ENCODE measurements around the gene FYCO1. TPM values are rescaled to one million over a fixed set of nuclear protein-coding genes. Genes with fewer than 3 reads are reported as not detected.
"Not testable (repeated sequence)": the region's sequence is repeated elsewhere in the genome, so short reads cannot be mapped to it uniquely, and the experiment has no call there.

FYCO1 gene
- total RNA-seq (100 to 1,000 TPM in 8 of 10 donors, 10 to 100 TPM in 2; 82.3 to 216 (median 156) TPM), polyA plus RNA-seq (10 to 100 TPM in 1 of 2 donors, 1 to 10 TPM in 1; 8.8 to 59.6 TPM)
- long read RNA-seq, donor 1, partial matches to known transcripts: 11 of 79 reads
- long read RNA-seq, donor 1, other reads (novel, unspliced or antisense): 68 of 79 reads
- long read RNA-seq, donor 2, full-length matches to known transcripts: 5 of 198 reads
- long read RNA-seq, donor 2, partial matches to known transcripts: 22 of 198 reads
- long read RNA-seq, donor 2, other reads (novel, unspliced or antisense): 171 of 198 reads
- long read RNA-seq, donor 3, full-length matches to known transcripts: 2 of 449 reads
- long read RNA-seq, donor 3, partial matches to known transcripts: 30 of 449 reads
- long read RNA-seq, donor 3, other reads (novel, unspliced or antisense): 417 of 449 reads

GRCh38 chr3:45995236-45996192 is at the start of gene FYCO1:
TSS of gene FYCO1 (minus strand) at chr3:45995824. CDS start at chr3:45984910, 10,914 bp downstream.
- H3K4me3 ChIP-seq: peak within 1 kb of the TSS; percentile 47 to 99 (median 89)
- intact Hi-C loops (cut with DNase I): loop anchor here in 2 of 10 donors (5.0 to 10.0 kb wide), 2 partner anchors 67 to 69 kb away; no protein-coding TSS in a partner anchor
- H3K27me3 ChIP-seq: no peaks in the 10 kb centered on the region
- H3K36me3 ChIP-seq: no peaks in the 10 kb centered on the region
- WGBS, 2 donors: 1 to 2% methylated on average over 61 to 67 of the region's 67 CpGs
- H3K9me3 ChIP-seq: no peaks in the 10 kb centered on the region
- DNase-seq (peak; percentile 95), ATAC-seq (peak; percentile 93 to 98 (median 96))
- TF ChIP-seq CTCF (IDR thresholded peaks at IDR 0.05): no peak
- H3K27ac ChIP-seq: peak within 1 kb of the TSS; percentile 79 to 99 (median 96)
- H3K4me1 ChIP-seq: peaks cover 4 to 53% (median 49%) of the 10 kb centered on the region in 9 donors

GRCh38 chr3:46038916-46039315 is 43.3 kb upstream of the FYCO1 start:
- Histone ChIP-seq H3K4me1 (no peaks in the 10 kb centered on the region), H3K9me3 (peaks cover 0 to 4% (median 0%) of the 10 kb centered on the region in 11 donors), H3K27ac (no peak overlapping the region), H3K27me3 (peaks cover 0 to 4% (median 0%) of the 10 kb centered on the region in 7 donors), H3K4me3 (no peak overlapping the region), H3K36me3 (no peaks in the 10 kb centered on the region)
- ATAC-seq: no peak
- TF ChIP-seq CTCF (IDR thresholded peaks at IDR 0.05): no peak
- intact Hi-C loops (cut with DNase I): no loop called here
- WGBS, 2 donors: 89% methylated on average over 1 of the region's 1 CpG
- DNase-seq: no peak

GRCh38 chr3:46038071-46038470 is 42.4 kb upstream of the FYCO1 start:
- H3K27me3 ChIP-seq; H3K36me3 ChIP-seq; ATAC-seq; H3K27ac ChIP-seq; DNase-seq; intact Hi-C loops (cut with DNase I); H3K9me3 ChIP-seq; H3K4me3 ChIP-seq; H3K4me1 ChIP-seq: not testable (repeated sequence)
- 76% methylated on average over 3 of the region's 3 CpGs for WGBS, 2 donors

GRCh38 chr3:46036191-46036590 is 40.6 kb upstream of the FYCO1 start:
- Histone ChIP-seq H3K4me3 (no peak overlapping the region), H3K4me1 (no peaks in the 10 kb centered on the region), H3K36me3 (no peaks in the 10 kb centered on the region), H3K9me3 (no peaks in the 10 kb centered on the region), H3K27ac (no peak overlapping the region), H3K27me3 (peaks cover 0 to 3% (median 0%) of the 10 kb centered on the region in 7 donors)
- no peak for TF ChIP-seq CTCF (IDR thresholded peaks at IDR 0.05)
- no peak for ATAC-seq
- DNase-seq: no peak
- WGBS, 2 donors: 73 to 78% methylated on average over 1 of the region's 1 CpG
- intact Hi-C loops (cut with DNase I): no loop called here
